Activated T-cell treated with anti-CD3 and anti-CD28 coated beads for 48 hours (primary cell): ENCODE data around the gene RNF225.
A peak's percentile ranks its signal among the peaks of the same experiment; 100 is the strongest.
"Not testable (repeated sequence)": the region's sequence is repeated elsewhere in the genome, so short reads cannot be mapped to it uniquely, and the experiment has no call there.

ENCODE experiments used
- DNase-seq: peaks from one replicate; pipeline ENCODE4 v3.0.0-alpha.2; 2020; ENCODE audit warnings: low read depth

The RNF225 gene

GRCh38 chr19:58408152-58409009 is 12.9 kb downstream of the RNF225 start, which contains the start of gene ZNF584:
Gene ZNF584 (plus strand): TSS chr19:58408649. CDS start chr19:58409148, 499 bp downstream.
- peak; percentile 95 for DNase-seq

GRCh38 chr19:58409010-58409790 is 13.7 kb downstream of the RNF225 start:
- DNase-seq: no peak

DNA sequence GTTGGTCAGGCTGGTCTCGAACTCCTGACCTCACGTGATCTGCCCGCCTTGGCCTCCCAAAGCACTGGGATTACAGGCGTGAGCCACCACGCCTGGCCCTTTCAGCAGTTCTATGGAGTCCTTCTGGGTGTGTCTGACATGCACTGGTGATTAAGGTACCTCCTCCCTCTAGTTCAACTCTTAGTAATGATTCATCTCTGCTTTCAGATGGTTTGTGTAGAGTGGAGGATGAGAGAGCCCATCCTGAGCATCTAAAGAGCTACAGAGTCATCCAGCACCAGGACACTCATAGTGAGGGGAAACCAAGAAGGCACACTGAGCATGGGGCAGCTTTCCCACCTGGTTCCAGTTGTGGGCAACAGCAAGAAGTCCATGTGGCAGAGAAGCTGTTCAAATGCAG is 21.1 kb downstream of the RNF225 start:
- DNase-seq: no peak

DNA sequence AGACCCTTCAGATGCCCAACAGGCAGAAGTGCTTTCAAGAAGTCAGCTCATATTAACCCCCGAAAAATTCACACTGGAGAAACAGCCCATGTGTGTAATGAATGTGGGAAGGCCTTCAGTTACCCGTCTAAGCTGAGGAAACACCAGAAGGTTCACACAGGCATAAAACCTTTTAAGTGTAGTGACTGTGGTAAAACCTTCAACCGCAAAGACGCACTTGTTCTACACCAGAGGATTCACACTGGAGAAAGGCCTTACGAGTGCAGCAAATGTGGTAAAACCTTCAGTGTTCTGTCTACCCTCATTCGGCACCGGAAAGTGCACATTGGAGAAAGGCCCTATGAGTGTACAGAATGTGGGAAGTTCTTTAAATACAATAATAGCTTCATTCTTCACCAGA is 21.6 kb downstream of the RNF225 start:
- no peak for DNase-seq

- DNase-seq: no peak
These were observed 33.2 kb downstream of the RNF225 start for GRCh38 chr19:58428617-58429016.

GRCh38 chr19:58429745-58430144 is 34.3 kb downstream of the RNF225 start:
- no peak for DNase-seq

- DNase-seq: no peak
These were observed 38.8 kb downstream of the RNF225 start for GRCh38 chr19:58434217-58434616.

GRCh38 chr19:58439576-58440554 is 44.4 kb downstream of the RNF225 start, which contains the start of gene ZNF132:
Gene ZNF132 (minus strand): TSS chr19:58440153. CDS start chr19:58439821, 332 bp downstream.
- peak; percentile 87 for DNase-seq

GRCh38 chr19:58440556-58440955 is 45.1 kb downstream of the RNF225 start:
- DNase-seq: no peak

- not testable (repeated sequence) for DNase-seq
These were observed 47.5 kb downstream of the RNF225 start for GRCh38 chr19:58442986-58443385.
